IPS-NIHi7 (cell line): ENCODE measurements around the gene NAA38.

ENCODE experiments used
- DNase-seq: peaks from one replicate; pipeline ENCODE4 v3.0.0; 2012; ENCODE audit warnings: mixed read lengths; ENCODE audit errors: extremely low spot score

The NAA38 gene

GRCh38 chr17:7856811-7857712 is at the start of gene NAA38:
Gene NAA38 (minus strand): TSS chr17:7857559. CDS start chr17:7857463, 96 bp downstream.
- DNase-seq: peak; percentile 88

DNA sequence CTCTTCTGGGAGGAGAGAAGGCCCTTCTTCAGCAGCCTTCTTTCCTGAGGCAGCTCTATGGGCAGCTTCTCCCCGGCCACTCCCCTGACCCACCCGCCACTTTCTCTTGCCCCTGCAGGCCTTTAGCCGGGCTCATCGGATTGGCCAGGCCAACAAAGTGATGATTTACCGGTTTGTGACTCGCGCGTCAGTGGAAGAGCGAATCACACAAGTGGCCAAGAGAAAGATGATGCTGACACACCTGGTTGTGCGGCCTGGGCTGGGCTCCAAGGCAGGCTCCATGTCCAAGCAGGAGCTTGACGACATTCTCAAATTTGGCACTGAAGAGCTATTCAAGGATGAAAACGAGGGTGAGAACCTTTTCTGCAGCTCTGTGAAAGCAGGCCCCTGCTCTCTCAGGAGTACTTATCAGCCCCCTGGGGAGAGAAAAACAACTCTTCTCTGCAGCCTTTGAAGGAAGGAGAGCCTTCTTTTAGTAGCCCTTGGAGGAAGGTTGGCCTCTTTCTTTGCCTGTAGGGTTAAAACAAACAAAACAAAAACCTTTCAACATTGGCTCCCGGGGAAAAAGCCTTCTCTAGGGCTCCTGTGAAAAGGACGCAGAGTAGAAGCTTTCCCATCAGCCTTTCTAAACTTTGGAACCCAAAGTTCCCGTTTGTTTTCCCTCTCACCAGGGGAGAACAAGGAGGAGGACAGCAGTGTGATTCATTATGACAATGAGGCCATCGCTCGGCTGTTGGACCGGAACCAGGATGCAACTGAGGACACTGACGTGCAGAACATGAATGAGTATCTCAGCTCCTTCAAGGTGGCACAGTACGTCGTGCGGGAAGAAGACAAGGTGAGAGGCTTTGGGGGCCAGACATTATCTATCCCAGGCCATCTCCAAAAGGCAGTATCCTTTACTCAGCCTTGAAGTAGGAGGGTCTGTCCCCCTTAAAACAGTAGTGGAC is 46.1 kb upstream of the NAA38 start:
- DNase-seq: peak; percentile 35

DNA sequence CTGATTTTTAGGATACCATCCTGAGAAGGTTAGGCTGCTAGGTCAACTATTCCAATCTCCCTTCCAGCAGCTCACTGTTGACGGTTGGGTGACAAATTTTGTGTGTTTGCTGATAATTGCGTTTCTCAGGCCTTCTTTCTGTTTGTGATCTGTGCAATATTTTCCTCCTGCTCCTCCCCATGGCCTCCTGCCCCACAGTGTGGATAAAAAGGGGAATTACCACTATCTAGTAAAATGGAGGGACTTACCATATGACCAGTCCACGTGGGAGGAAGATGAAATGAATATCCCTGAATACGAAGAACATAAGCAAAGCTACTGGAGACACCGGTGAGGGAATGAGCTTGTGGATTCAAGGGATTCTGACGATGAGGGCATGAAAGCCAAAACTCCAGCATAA is 40.4 kb upstream of the NAA38 start:
- DNase-seq: no peak

GRCh38 chr17:7897090-7897489 is 39.7 kb upstream of the NAA38 start:
- no peak for DNase-seq

GRCh38 chr17:7894866-7895265 is 37.5 kb upstream of the NAA38 start:
- DNase-seq: no peak

GRCh38 chr17:7894226-7894625 is 36.9 kb upstream of the NAA38 start:
- no peak for DNase-seq

GRCh38 chr17:7893187-7893880 is 36.0 kb upstream of the NAA38 start:
- DNase-seq: no peak

DNA sequence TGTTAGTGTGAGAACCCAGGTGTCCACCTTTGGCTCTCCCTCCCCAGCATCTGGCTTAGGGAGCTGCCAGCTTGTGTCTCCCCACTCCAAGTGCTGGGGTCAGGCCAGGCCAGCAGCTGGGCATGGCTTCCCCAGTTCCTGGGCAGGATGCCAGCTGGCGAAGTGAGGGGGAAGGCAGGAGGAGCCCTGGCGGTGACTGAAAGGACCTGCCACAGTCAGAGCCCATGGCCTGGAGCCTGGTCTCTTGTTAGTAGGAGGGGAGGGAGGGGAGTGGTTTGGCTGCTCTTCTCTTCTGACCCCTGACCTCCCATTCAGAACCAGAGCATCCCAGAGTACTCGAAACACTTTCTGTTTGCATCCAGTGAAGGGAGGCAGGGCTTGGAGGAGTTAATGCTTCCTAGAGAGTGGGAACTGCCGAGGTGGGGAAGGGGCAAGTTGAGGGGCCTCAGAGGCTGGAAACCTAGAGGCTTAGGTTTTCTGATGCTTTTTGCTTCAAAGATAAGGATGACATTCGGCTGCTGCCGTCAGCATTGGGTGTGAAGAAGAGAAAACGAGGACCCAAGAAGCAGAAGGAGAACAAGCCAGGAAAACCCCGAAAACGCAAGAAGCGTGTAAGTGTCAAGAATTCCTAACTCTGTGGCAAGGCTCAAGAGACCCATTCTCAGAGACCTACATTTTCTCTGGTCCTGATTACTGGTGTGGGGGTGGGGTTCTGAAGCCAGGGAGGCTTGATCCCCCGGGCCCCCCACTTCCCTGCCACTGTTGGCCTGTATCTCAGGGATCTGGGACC is 32.0 kb upstream of the NAA38 start:
- DNase-seq: peak; percentile 52

- peak; percentile 31 for DNase-seq
Observed at GRCh38 chr17:7888184-7888920, 31.0 kb upstream of the NAA38 start, which contains the start of gene CHD3. Gene CHD3 (plus strand): TSS chr17:7888789. CDS start chr17:7889001, 212 bp downstream.

GRCh38 chr17:7887482-7888183 is 30.3 kb upstream of the NAA38 start:
- DNase-seq: peak; percentile 90

DNA sequence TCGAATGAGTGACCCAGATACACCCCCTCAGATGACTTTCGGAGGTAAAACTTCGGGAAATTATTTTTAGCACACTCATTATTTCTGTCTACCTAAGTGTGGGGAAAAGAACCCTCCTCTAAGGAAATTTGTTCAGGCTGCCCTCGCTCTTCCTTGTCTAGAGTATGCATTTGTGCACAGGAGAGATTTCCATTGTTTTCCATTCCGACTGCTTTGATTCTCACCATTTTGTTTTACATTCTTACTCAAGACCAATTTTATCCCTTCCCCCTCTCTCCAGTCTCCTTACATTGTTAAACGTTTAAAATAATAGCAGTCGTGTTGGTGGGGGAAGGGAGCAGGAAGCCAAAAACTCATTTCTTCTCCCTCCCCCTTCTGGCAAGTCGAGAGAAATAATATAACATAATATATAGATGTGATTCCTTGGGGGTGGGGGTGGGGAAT is 29.7 kb upstream of the NAA38 start:
- no peak for DNase-seq

GRCh38 chr17:7886227-7887037 is 29.1 kb upstream of the NAA38 start:
- DNase-seq: peak; percentile 49

GRCh38 chr17:7885367-7886226 is 28.2 kb upstream of the NAA38 start:
- peak; percentile 64 for DNase-seq

DNA sequence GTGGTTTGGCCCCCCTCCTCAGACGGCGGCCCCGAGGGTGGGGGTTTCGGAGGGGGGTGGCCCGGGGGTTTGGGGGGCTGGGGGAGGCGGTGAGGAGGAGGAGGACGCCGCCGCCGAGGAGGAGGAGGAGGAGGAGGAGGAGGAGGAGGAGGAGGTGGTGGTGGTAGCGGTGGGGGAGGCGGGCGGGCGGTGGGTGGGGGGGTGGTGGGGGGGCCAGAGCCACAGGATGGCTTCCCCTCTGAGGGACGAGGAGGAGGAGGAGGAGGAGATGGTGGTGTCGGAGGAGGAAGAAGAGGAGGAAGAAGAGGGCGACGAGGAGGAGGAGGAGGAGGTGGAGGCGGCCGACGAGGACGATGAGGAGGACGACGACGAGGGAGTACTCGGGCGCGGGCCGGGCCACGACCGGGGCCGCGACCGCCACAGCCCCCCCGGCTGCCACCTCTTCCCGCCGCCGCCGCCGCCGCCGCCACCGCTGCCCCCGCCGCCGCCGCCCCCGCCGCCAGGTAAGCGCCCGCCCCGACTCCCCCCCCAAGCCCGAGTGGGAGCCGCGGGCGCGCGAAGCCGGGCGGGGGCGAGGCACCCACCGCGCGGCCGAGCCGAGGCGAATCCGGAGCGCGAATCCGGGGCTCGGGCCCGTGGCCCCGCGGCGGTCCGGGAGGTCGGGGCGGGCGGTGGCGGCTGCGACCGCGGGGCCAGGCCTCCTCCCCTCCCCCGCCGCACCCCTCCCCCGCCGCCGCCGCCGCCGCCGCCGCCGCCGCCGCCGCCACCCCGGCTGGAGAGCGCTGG is 27.4 kb upstream of the NAA38 start:
- no peak for DNase-seq

DNA sequence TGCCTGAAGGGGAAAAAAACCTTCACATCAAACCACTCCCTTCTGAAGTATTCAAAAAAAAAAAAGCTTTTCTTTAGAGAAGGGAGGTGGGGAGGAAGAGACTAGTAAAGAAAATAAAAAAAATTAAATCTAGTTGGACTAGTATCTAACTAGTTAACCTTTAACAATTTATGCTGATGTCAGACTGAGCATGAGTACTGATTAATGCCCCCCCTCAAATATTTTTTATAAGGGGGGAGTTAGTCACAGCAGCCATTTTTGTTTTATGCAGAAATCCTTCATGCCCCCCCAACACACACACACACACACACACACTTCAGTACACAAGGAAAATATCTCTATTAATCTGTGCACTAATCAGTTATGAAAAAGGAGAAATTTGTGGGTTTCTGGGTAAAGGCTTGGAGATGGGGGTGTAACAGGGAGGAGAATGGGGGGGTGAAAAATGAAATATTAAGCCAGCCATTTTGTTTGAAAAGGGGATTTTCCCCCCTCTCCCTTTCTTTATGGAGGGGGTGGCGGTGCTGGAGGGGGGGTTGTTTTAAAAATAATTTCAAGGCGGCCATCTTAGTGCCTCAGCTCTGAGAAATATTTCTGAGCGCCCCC is 26.5 kb upstream of the NAA38 start:
- no peak for DNase-seq

DNA sequence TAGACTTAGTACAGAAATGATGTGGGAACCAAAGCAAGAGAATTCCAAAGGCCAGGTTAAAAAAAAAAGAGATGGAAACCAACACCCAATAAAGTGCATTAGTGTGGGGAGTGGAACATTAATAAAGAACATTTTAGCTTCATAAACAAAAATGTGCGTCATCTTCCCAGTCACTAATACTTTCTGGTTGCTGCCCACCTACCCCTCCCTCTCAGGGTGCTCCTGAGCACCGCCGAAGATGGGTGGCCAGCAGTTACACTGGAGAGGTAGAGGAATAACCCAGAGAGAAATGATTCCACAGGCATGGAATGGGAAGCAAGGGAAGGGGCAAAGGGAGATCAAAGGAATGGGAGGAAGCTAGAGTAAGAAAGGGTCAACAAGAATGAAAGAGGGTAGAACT is 25.3 kb upstream of the NAA38 start:
- DNase-seq: no peak
